OCI-LY3 (cell line): ENCODE measurements around the gene IRAG1.

Experiments used
- EZH2phosphoT487 ChIP-seq: fragments of 200-600 bp; shearing (Covaris generic); IDR thresholded peaks from 2 replicates; pipeline ENCODE4 v1.6.1; 2018; ENCODE audit warnings: antibody characterized with exemption, mixed run types, low read depth
- TF ChIP-seq, protein P1 (sequence below): fragments of 200-600, 300-600 bp; sonication (generic); IDR thresholded peaks from 2 replicates; pipeline ENCODE4 v1.5.1; 2014; ENCODE audit warnings: antibody characterized with exemption, low read length, low read depth

DNA sequence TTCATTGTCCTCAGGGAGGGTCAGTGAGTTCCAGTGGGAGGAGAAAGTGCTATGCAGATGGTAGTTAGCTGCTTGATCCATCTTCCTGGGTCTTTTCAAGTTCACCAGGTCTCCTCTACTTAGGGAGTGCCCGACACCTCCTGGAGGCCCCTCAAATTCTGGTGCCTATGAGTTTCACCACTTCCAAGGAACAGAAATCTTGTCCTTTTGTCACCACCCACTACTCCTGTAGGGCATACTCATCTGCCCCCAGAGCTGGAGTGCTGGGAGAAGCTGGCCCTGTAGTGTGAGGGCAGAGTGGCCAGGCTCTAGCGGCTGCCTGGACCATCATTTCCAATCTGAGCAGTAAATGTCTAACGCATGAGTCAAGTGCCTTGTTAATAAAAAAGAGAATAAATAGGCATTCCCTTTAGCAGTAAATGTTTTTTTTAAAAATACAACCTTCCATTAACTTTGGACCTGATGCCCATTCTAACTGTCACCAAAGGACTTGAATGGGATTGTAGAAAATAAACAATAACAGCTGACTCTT is 12.5 kb downstream of the IRAG1 start:
- TF ChIP-seq, protein P1, sequence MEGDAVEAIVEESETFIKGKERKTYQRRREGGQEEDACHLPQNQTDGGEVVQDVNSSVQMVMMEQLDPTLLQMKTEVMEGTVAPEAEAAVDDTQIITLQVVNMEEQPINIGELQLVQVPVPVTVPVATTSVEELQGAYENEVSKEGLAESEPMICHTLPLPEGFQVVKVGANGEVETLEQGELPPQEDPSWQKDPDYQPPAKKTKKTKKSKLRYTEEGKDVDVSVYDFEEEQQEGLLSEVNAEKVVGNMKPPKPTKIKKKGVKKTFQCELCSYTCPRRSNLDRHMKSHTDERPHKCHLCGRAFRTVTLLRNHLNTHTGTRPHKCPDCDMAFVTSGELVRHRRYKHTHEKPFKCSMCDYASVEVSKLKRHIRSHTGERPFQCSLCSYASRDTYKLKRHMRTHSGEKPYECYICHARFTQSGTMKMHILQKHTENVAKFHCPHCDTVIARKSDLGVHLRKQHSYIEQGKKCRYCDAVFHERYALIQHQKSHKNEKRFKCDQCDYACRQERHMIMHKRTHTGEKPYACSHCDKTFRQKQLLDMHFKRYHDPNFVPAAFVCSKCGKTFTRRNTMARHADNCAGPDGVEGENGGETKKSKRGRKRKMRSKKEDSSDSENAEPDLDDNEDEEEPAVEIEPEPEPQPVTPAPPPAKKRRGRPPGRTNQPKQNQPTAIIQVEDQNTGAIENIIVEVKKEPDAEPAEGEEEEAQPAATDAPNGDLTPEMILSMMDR, result no peak
- no peak for TF ChIP-seq EZH2phosphoT487
